Raji (cell line): ENCODE results near the gene CCDC85A.

Source experiments
- POLR2A ChIP-seq: IDR thresholded peaks from 2 replicates; pipeline ENCODE4 v1.6.1; 2011; ENCODE audit warnings: low read depth, low read length, control low read depth; ENCODE audit not compliant: insufficient read depth

Gene CCDC85A

DNA sequence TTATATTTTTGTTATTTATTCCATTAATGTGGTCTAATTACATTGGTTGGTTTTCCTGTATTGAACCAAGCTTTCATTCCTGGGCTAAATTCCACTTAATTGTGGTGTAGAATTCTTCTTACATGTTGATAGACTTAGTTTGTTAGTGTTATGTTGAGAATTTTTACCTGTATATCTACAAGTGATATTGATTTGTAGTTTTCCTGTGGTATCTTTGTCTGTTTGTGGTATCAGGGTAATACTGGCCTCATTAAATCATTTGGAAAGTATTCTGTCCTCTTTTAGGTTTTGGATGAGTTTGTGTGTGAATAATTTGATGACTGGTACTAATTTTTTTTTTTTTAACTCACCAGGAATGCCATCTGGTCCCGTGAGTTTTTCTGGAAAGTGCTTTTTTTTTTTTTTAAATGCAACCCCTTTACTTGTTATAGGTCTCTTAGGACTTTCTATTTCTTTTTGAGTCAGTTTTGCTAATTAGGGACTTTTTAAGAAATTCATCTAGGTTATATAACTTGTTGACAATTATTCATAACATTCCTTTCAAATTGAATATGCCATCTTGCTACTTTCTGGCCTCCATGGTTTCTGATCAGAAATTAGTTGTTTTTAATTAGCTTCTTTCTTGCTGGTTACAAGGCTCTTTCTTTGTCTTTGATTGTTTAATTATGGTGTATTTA, 232.8 kb downstream of the CCDC85A start:
- no peak for TF ChIP-seq POLR2A
